PC-3 (cell line): ENCODE results near the gene SPESP1. TPM values are rescaled to one million over a fixed set of nuclear protein-coding genes. Genes with fewer than 3 reads are reported as not detected.

Experiments
- ATAC-seq: fragments of 200-7000 bp; cut with Tn5 transposase; 2 replicates; pipeline ENCODE4 v1.9.1; 2020; ENCODE audit warnings: mild to moderate bottlenecking, moderate library complexity
- BruUV-seq: library from RNA; stranded (reverse); fragments of 400-500 nt; replicated peaks from 2 replicates; lab custom pipeline; 2021; lab: Mats Ljungman, UMichigan
- CTCF ChIA-PET: fragments of 300-600 bp; sonication (Branson Sonifier 250); formaldehyde crosslinking; loops from one replicate; lab custom pipeline; 2022; ENCODE audit warnings: antibody characterized with exemption; lab: Charles Lee
- POLR2A ChIA-PET: fragments of 300-600 bp; sonication (Branson Sonifier 250); formaldehyde crosslinking; loops from one replicate; lab custom pipeline; 2022; ENCODE audit warnings: antibody characterized with exemption; ENCODE audit not compliant: unreplicated experiment; lab: Charles Lee
- DNase-seq: peaks from one replicate; pipeline ENCODE4 v3.0.0-alpha.2; 2015
- H2AFZ ChIP-seq: fragments of 300-600 bp; sonication (generic); 2 replicates; pipeline ENCODE4 v1.6.0; 2016; ENCODE audit warnings: antibody characterized with exemption, low read length
- H3F3A ChIP-seq: fragments of 300-600 bp; sonication (generic); one replicate; pipeline ENCODE4 v1.6.0; 2017; ENCODE audit warnings: antibody characterized with exemption, low read length, control low read depth, mild to moderate bottlenecking; ENCODE audit not compliant: unreplicated experiment
- H3K27ac ChIP-seq: fragments of 300-600 bp; sonication (generic); 2 replicates; pipeline ENCODE4 v1.5.1; 2016; ENCODE audit warnings: mild to moderate bottlenecking, low read length
- H3K27me3 ChIP-seq: fragments of 300-600 bp; sonication (generic); 2 replicates; pipeline ENCODE4 v1.6.1; 2016; ENCODE audit warnings: low read length, mixed read lengths
- H3K36me3 ChIP-seq: fragments of 300-600 bp; sonication (generic); 2 replicates; pipeline ENCODE4 v1.6.1; 2016; ENCODE audit warnings: low read depth, mixed run types, low read length, mixed read lengths
- H3K4me1 ChIP-seq: fragments of 300-600 bp; sonication (generic); 2 replicates; pipeline ENCODE4 v1.5.1; 2016; ENCODE audit warnings: low read length; ENCODE audit not compliant: insufficient read depth
- H3K4me2 ChIP-seq: fragments of 300-600 bp; sonication (generic); 2 replicates; pipeline ENCODE4 v1.6.0; 2016; ENCODE audit warnings: low read length
- H3K4me3 ChIP-seq: fragments of 300-600 bp; sonication (generic); 2 replicates; pipeline ENCODE4 v1.5.1; 2016; ENCODE audit warnings: mild to moderate bottlenecking, low read length, mixed read lengths
- H3K79me2 ChIP-seq: fragments of 300-600 bp; sonication (generic); 2 replicates; pipeline ENCODE4 v1.6.1; 2017; ENCODE audit warnings: low read length, mixed read lengths
- H3K9ac ChIP-seq: fragments of 300-600 bp; sonication (generic); 2 replicates; pipeline ENCODE4 v1.6.0; 2016; ENCODE audit warnings: mild to moderate bottlenecking, low read length
- H3K9me2 ChIP-seq: fragments of 300-600 bp; sonication (generic); replicated peaks from 2 replicates; pipeline ENCODE4 v1.6.1; 2016; ENCODE audit warnings: mixed run types, low read length, mixed read lengths
- H3K9me3 ChIP-seq: fragments of 300-600 bp; sonication (generic); 2 replicates; pipeline ENCODE4 v1.6.1; 2016; ENCODE audit warnings: low read length, mixed read lengths
- H4K20me1 ChIP-seq: fragments of 300-600 bp; sonication (generic); 2 replicates; pipeline ENCODE4 v1.6.1; 2016; ENCODE audit warnings: low read length, mixed read lengths
- EZH2 ChIP-seq: fragments of 300-600 bp; sonication (generic); IDR thresholded peaks from one replicate; pipeline ENCODE4 v1.6.1; 2017; ENCODE audit warnings: antibody characterized with exemption, mild to moderate bottlenecking, low read length; ENCODE audit not compliant: unreplicated experiment
- EZH2phosphoT487 ChIP-seq: fragments of 300-600 bp; sonication (generic); IDR thresholded peaks from 2 replicates; pipeline ENCODE4 v1.6.1; 2018; ENCODE audit warnings: mild to moderate bottlenecking, antibody characterized with exemption, low read length, borderline replicate concordance
- intact Hi-C: fragments of 100-400 bp; cut with micrococcal nuclease; formaldehyde crosslinking; loops from 2 replicates; pipeline ENCODE4 v1.9.0; 2023
- total RNA-seq: library from RNA; depleted of rRNA; stranded (reverse); fragments of >200 nt; gene quantifications from 2 replicates; pipeline ENCODE4 v1.2.3, GENCODE V29; 2014
- TF ChIP-seq, protein P1 (sequence below): fragments of 300-600 bp; sonication (generic); conservative IDR thresholded peaks from 2 replicates; pipeline ENCODE4 v1.5.1; 2017; ENCODE audit warnings: antibody characterized with exemption, low read depth, mild to moderate bottlenecking, low read length

Gene SPESP1
- total RNA-seq, 1 experiment from 2014 or later: not detected

DNA sequence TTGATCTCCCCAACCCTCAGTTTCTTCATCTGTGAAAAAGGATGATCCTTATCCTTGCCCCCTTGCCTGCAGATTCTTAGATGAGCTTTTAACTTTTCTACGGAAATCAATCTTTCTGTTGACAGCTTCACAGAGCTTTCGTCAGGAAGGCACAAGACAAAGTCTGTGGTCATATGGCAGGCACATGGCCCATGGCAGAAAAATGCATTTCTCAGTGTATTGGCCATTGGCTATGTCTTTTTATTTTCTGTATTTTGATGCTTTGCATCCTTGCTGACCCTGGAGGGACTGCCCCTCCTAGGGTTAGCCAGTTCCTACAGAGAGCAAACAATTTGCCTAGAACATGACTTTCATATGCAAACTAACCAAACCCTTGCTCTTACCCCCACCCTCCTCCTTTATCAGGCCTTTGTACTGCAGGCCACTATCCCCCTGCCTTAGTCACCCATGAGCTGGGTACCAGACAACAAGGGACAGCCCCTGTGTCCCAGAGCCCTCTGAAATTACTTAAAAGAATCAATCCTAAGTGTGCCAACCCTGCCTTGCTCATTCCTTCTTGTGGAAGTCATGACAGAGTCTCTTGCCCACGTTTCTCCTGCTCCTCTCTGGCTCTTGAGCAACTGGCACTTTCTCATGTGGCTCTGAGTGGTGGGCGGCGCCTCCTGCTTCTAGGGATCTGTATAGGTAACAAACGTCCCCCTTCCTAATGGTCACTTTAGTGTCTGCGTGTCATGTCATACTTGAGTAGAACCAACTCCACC, 60.1 kb downstream of the SPESP1 start:
- ATAC-seq (no peak), DNase-seq (no peak)
- Histone ChIP-seq H3K4me3 (no peak overlapping the region), H3K4me1 (peaks cover 17% of the 10 kb centered on the region), H3K79me2 (no peaks in the 10 kb centered on the region), H3K27ac (no peak overlapping the region), H2AFZ (no peak overlapping the region), H3K36me3 (no peaks in the 10 kb centered on the region), H3K9ac (no peak overlapping the region), H3K27me3 (no peaks in the 10 kb centered on the region), H3F3A (no peaks in the 10 kb centered on the region), H3K4me2 (no peak overlapping the region), H4K20me1 (no peaks in the 10 kb centered on the region), H3K9me3 (no peaks in the 10 kb centered on the region), H3K9me2 (no peaks in the 10 kb centered on the region)
- POLR2A ChIA-PET: no interaction called here
- TF ChIP-seq, protein P1, sequence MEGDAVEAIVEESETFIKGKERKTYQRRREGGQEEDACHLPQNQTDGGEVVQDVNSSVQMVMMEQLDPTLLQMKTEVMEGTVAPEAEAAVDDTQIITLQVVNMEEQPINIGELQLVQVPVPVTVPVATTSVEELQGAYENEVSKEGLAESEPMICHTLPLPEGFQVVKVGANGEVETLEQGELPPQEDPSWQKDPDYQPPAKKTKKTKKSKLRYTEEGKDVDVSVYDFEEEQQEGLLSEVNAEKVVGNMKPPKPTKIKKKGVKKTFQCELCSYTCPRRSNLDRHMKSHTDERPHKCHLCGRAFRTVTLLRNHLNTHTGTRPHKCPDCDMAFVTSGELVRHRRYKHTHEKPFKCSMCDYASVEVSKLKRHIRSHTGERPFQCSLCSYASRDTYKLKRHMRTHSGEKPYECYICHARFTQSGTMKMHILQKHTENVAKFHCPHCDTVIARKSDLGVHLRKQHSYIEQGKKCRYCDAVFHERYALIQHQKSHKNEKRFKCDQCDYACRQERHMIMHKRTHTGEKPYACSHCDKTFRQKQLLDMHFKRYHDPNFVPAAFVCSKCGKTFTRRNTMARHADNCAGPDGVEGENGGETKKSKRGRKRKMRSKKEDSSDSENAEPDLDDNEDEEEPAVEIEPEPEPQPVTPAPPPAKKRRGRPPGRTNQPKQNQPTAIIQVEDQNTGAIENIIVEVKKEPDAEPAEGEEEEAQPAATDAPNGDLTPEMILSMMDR: no peak
- no peak for TF ChIP-seq EZH2
- TF ChIP-seq EZH2phosphoT487: no peak
- intact Hi-C loops: no loop called here
- BruUV-seq: no TSS peak
- CTCF ChIA-PET: no interaction called here

DNA sequence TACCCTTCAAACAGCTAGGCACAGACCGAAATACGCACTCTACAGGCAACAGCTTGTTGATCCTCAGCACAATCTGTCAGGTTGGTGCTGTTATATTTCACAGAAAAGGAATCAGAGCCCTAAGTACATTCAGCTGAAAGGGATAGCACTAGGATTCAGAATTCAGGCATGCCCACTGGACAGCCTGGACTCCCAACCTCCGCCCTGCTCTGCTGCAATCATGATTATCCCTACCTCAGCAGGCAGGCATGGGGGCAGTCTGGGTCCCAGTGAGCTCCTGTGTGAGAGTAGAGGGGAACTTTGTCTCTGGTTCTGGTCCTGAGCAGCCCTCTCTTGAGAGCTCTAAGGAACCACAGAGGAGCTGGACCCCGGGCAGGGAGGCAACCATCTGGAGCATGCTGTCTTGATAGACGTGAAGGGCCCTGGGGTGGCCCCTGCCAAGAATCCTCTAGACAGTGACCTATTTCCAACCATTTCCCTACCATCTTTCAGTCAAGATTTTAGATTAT, 60.7 kb downstream of the SPESP1 start:
- H3K27ac ChIP-seq: no peak overlapping the region
- no peaks in the 10 kb centered on the region for H3K9me2 ChIP-seq
- BruUV-seq: no TSS peak
- no peaks in the 10 kb centered on the region for H3K27me3 ChIP-seq
- no peak overlapping the region for H2AFZ ChIP-seq
- peaks cover 17% of the 10 kb centered on the region for H3K4me1 ChIP-seq
- H4K20me1 ChIP-seq: no peaks in the 10 kb centered on the region
- ChIA-PET POLR2A (no interaction called here), CTCF (no interaction called here)
- intact Hi-C loops: no loop called here
- no peaks in the 10 kb centered on the region for H3K79me2 ChIP-seq
- TF ChIP-seq, protein P1: no peak
- TF ChIP-seq EZH2: no peak
- TF ChIP-seq EZH2phosphoT487: no peak
- DNase-seq (no peak), ATAC-seq (no peak)
- no peaks in the 10 kb centered on the region for H3F3A ChIP-seq
- no peak overlapping the region for H3K4me2 ChIP-seq
- no peaks in the 10 kb centered on the region for H3K9me3 ChIP-seq
- no peak overlapping the region for H3K9ac ChIP-seq
- H3K36me3 ChIP-seq: no peaks in the 10 kb centered on the region
- H3K4me3 ChIP-seq: no peak overlapping the region

DNA sequence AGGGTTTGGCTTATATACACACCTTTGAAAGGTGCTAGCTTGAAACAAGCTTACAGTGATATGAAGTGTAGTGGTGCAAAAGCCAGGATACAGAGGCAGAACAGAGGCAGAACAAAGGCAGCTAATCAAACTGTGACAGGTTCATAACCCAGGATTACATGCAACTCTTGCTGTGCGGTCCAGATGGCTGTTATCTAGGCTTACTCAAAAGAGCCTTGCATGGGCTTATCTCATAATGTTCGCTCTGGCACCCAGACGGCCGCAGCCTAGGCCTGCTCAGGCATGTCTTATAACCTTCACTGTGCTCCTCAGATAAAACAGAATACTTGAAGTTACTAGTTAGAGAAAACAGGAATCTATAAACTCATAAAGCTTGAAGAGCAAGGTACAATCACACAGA, 61.4 kb downstream of the SPESP1 start:
- Histone ChIP-seq H3K4me1 (peaks cover 17% of the 10 kb centered on the region), H3K27me3 (no peaks in the 10 kb centered on the region), H3K4me3 (no peak overlapping the region), H3K9ac (no peak overlapping the region), H3K4me2 (no peak overlapping the region), H3K9me3 (no peaks in the 10 kb centered on the region), H3K79me2 (no peaks in the 10 kb centered on the region), H3F3A (no peaks in the 10 kb centered on the region), H2AFZ (no peak overlapping the region), H4K20me1 (no peaks in the 10 kb centered on the region), H3K27ac (no peak overlapping the region), H3K9me2 (no peaks in the 10 kb centered on the region), H3K36me3 (no peaks in the 10 kb centered on the region)
- TF ChIP-seq EZH2: no peak
- TF ChIP-seq, protein P1: no peak
- TF ChIP-seq EZH2phosphoT487: no peak
- ChIA-PET POLR2A (no interaction called here), CTCF (no interaction called here)
- BruUV-seq: no TSS peak
- ATAC-seq (no peak), DNase-seq (no peak)
- intact Hi-C loops: no loop called here
